LNCaP clone FGC (cell line): ENCODE data around the gene PDE6B.

Experiments used
- DNase-seq: peaks from one replicate; pipeline ENCODE4 v3.0.0-alpha.2; 2011; ENCODE audit warnings: low read depth
- H3K4me3 ChIP-seq: 2 replicates; pipeline ENCODE4 v1.5.1; 2011; ENCODE audit warnings: mild to moderate bottlenecking, low read depth, low read length, control low read depth
- TF ChIP-seq, protein P1 (sequence below): IDR thresholded peaks from 2 replicates; pipeline ENCODE4 v1.5.1; 2012; ENCODE audit warnings: mild to moderate bottlenecking; ENCODE audit not compliant: control insufficient read depth, insufficient read depth; ENCODE audit errors: extremely low read depth

PDE6B gene

DNA sequence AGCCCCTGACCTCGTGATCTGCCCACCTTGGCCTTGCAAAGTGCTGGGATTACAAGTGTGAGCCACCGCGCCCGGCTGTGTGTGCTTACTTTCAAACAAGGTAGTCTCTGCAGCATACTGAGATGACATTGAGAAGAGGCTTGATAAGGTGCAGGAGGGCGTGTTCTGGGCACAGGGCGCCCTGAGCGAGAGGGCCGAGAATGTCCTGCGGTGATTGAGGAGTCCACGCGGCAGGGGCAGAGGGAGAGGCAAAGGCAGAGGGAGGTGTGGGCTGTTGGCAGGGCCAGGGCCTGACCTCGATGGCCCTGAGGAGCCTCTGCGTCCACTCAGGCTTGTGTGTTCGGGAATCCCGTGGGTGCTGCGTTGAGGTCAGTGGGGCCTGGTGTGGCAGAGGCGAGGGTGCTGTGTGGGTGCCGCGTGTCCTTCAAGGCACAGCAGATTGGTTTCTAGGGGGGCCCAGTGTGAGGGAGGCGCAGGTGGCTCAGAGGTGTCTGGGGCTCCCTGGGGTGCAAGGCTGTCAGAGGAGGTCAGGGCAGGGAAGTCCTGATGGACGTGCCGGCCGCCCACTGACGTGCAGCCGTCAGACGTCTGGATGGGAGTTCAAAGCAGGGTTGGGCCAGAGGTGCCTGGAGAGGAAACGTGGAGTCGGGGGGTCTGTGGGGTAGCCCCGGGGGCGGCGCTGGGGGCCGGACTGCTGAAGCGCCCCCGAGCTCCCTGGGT, 92.4 kb downstream of the PDE6B start:
- H3K4me3 ChIP-seq, result no peak overlapping the region
- DNase-seq, result no peak
- TF ChIP-seq, protein P1, sequence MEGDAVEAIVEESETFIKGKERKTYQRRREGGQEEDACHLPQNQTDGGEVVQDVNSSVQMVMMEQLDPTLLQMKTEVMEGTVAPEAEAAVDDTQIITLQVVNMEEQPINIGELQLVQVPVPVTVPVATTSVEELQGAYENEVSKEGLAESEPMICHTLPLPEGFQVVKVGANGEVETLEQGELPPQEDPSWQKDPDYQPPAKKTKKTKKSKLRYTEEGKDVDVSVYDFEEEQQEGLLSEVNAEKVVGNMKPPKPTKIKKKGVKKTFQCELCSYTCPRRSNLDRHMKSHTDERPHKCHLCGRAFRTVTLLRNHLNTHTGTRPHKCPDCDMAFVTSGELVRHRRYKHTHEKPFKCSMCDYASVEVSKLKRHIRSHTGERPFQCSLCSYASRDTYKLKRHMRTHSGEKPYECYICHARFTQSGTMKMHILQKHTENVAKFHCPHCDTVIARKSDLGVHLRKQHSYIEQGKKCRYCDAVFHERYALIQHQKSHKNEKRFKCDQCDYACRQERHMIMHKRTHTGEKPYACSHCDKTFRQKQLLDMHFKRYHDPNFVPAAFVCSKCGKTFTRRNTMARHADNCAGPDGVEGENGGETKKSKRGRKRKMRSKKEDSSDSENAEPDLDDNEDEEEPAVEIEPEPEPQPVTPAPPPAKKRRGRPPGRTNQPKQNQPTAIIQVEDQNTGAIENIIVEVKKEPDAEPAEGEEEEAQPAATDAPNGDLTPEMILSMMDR, result no peak

DNA sequence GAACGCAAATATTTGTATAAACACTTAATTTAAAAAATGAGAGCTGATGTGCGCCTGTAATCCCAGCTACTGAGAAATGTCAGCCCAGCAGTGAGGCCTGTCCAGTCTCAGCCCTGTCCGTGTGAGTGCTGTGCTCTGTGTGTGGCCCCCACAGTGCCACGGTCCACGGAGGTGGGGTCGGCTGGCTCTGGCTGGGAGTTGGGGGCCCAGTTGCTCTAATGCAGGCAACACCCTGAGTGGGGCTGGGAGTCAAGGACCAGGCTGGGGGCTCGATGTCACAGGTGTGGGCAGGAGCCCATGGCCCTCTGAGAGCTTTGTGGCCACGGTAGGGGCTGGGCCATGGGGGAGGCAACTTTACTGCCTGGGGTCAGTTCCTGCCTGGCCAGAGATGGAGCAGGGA, 93.1 kb downstream of the PDE6B start:
- TF ChIP-seq, protein P1, result no peak
- no peak overlapping the region for H3K4me3 ChIP-seq
- no peak for DNase-seq
